PC-9 (cell line): ENCODE measurements around the gene CDKN1B.

ENCODE experiments used
- CTCF ChIP-seq: fragments of 200-600 bp; sonication (generic); conservative IDR thresholded peaks from 2 replicates; pipeline ENCODE4 v1.6.1; 2017; ENCODE audit warnings: mixed run types, antibody characterized with exemption, mild to moderate bottlenecking, moderate library complexity
- EZH2 ChIP-seq: fragments of 200-600 bp; sonication (generic); IDR thresholded peaks from 2 replicates; pipeline ENCODE4 v1.8.0; 2017; ENCODE audit warnings: antibody characterized with exemption, low read depth

- TF ChIP-seq CTCF (no peak), EZH2 (no peak)
Measured at GRCh38 chr12:12682284-12682683, 34.9 kb upstream of the CDKN1B start.
